Measurements from ENCODE around the gene NDUFA11.

Gene NDUFA11

GRCh38 chr19:5903624-5904351, at the start of gene NDUFA11:
TSS of gene NDUFA11 (minus strand) at chr19:5903790. CDS start at chr19:5903708, 82 bp downstream.
- no peak for FAIRE-seq

- FAIRE-seq, result no peak
These were observed 49.5 kb upstream of the NDUFA11 start for GRCh38 chr19:5953030-5953589.

- no peak for FAIRE-seq
These were observed 48.8 kb upstream of the NDUFA11 start for GRCh38 chr19:5952193-5953029.

GRCh38 chr19:5951338-5951861, 47.8 kb upstream of the NDUFA11 start:
- no peak for FAIRE-seq

GRCh38 chr19:5950741-5951140, 47.2 kb upstream of the NDUFA11 start:
- FAIRE-seq, result no peak

GRCh38 chr19:5949792-5950305, 46.3 kb upstream of the NDUFA11 start:
- no peak for FAIRE-seq

DNA sequence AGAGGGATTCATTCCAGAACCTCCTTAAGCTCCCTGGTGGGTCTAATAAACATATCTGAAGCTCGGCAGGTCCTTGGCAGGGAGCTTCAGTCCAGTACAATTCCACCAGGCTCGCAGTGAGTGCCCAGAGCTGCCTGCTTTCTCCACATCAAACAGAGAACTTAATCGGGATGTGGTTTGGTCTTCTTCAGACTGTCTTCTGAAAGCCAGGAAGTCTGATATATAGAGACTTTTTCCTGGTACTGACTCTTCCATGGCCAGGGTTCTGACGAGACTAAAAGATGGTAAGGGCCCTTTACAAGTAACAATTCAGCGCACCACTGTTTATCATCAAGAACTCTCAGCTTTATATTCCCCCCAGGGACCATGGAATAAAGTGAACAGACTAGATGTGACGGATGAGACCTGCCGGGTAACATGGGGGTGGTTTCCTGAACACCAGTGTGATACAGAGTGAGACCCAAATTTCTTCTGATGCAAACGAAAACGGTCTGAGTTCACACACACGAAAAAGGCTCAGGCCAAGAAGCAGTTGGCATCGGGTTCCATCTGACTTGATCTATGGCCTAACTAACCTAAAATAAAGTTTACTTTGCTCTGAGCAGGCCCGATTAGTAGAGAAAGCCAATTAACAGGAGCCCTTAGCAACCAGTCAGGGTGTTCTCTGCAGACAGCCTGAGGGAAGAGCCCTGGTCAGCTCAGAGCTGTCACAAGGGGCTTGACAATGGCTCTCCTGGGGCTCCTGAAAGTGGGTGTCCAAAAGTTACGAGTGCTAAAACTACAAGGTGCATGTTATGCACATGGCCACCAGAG, 45.4 kb upstream of the NDUFA11 start:
- no peak for FAIRE-seq

DNA sequence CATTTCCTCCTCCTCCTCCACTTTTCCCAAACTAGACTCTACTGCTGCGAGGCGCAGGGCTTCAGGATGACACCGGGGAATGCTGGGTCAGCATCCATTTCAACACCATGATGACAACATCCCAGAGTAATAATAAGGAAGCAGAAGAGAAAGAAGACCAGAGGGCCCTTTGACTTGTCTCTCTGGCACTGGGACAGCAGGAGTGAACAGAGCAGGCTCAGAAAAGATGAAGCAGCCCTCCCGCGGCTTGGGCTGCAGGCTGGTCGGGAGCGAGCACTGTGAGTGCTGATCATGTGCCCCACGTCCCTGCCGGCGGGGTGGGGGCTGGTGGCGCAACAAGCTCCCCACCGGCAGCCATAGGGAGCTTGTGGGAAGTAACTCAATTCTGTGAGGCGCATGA, 43.8 kb upstream of the NDUFA11 start:
- no peak for FAIRE-seq

- FAIRE-seq, result no peak
These were observed 40.0 kb upstream of the NDUFA11 start for GRCh38 chr19:5943623-5944022.

DNA sequence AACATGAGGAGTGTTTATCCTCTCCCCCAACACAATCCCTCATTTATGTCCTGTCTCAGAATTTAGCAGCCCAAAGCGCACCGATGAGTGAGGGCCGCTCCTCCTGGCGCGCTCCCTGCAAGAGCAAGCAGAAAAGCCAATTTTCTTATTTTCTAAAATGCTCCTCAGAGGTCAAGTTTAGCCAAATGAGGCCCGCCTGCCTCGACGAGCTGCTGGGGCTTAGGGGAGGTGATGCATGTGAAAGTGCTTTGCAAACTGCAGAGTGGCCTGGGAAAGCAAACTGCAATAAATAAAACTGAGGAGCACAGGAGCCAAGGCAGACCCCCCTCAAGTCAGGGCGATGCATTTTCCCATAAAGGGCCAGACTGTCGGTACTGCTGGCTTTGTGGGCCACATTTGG, 39.5 kb upstream of the NDUFA11 start:
- no peak for FAIRE-seq

DNA sequence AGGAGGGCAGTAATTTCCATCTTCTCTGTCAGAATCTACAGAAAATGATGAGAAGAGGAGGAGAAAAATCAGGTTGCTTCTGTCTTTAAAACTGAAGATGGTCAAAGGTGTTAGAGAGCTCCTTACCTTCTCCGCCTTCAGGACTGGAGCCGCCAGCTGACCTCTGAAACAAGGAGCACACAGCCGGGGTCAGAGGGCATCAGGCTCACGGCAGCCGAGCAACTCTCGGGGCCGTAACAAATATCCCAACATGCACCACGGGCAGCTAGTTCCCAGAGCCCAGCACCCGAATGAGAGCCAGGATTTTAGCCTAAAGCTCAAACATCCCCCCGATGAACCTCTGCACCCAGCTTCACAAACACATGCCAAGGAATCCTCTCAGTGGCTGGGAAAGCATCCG, 38.1 kb upstream of the NDUFA11 start:
- FAIRE-seq, result no peak

GRCh38 chr19:5940260-5941208, 36.9 kb upstream of the NDUFA11 start:
- no peak for FAIRE-seq

GRCh38 chr19:5937550-5937949, 34.0 kb upstream of the NDUFA11 start:
- no peak for FAIRE-seq

DNA sequence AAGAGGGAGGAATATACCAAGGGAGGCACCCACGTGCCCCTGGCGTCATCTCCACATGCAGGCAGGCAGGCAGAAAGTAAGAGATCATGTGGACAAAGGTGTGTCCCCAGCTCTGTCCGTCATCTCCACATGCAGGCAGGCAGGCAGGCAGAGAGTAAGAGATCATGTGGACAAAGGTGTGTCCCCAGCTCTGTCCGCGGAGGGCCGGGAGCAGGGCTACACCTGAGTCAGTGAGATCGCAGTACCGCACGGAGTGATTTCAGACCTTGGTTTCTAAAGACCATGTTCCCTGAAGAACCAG, 32.7 kb upstream of the NDUFA11 start:
- FAIRE-seq, result no peak

DNA sequence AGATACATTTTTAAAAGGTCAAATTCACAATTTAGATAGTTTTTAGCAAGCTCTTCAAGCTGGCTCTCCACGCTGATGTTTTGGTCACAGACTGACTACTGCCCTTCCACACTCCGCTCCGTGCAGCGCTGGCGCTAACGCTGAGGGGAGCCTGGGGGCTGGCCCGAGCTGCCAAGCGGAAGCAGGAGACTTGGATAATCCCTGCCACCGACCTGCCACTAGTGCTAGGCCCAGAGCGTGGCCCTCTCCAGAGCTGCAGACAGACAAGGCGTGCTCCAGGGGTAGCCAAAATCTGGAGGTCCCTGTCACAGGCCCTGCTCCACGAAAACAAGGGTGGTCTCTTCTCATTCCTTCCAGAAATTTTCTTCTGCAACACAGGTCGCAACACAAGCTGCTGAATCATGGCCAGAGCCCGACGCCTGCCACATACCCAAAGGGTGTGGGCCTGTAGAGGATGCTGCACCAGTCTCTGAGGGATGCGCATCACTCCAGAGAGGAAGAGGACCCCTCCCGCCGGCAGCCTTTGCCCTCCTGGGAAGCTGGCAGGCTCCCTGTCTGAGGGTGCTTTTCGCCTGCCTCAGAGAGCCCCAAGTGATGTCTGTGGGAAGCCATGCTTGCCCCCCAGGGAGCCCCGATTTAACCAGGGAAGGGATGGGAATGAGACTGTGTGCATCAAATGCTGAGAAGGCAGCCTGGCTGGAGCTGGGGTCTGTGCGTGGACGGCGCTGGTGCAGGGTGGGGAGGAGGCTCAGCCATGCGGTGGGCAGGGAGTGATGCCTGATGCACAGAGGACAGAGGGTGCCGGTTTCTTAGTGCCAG, 32.1 kb upstream of the NDUFA11 start:
- no peak for FAIRE-seq

GRCh38 chr19:5934774-5935472, 31.3 kb upstream of the NDUFA11 start:
- FAIRE-seq, result no peak

DNA sequence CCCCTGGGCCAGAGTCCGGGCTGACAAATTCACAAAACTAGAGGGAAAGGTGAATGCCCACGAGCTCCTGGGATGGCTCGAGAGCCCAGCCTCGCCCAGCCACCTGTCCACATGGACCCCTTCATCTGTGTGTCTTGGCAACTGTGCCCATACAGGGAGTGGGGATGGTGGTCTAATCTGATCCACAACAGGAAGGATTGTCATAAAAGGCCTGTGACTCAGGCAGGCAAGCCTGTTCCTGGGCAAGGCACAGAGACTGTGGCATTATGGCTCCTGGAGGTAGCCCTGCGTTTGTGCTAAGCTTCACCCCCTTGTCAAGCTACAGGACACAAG, 30.4 kb upstream of the NDUFA11 start:
- no peak for FAIRE-seq

- no peak for FAIRE-seq
These were observed 29.9 kb upstream of the NDUFA11 start for GRCh38 chr19:5933391-5934068.

DNA sequence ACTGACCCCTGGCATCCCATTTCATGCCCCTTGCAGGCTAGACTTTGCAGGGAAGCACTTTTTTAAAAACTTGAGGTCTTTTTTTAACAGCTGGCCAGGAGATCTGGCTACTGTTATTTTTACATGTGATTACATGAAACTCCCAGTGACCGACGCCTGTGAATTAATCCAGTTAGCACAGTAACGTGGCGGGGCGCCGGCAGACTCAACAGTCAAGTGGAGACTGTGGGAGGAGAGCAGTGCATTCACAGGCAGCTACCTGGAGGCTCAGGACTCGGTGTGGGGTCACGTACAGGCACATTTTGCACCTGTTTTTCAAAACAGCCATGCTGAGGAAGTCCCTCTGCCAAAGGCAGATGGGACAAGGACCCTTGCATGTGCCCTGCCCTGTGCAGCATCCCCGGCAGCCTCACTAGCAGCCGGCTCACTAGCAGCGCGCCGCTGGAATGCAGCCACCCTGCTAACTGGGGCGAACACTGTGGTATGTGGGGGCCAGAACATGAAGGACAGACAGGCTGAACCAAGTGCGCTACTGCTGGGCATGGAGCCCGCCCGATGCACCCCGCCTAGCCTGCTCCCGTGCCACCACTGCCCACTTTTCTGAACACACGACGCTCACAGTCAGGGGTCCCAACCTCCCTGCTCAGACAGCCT, 29.1 kb upstream of the NDUFA11 start:
- no peak for FAIRE-seq
